GM21381 (cell line): ENCODE data around the gene FGFR3.
"Not testable (repeated sequence)": the region's sequence is repeated elsewhere in the genome, so short reads cannot be mapped to it uniquely, and the experiment has no call there.

ENCODE experiments used
- ATAC-seq: cut with Tn5 transposase; IDR thresholded peaks from one replicate; pipeline ENCODE4 v1.9.1; 2021; ENCODE audit warnings: mild to moderate bottlenecking, moderate library complexity; ENCODE audit not compliant: unreplicated experiment

Gene FGFR3

GRCh38 chr4:1815096-1815996, 22.3 kb downstream of the FGFR3 start:
- no peak for ATAC-seq

GRCh38 chr4:1815997-1816860, 23.1 kb downstream of the FGFR3 start:
- no peak for ATAC-seq

- ATAC-seq: no peak
Observed at GRCh38 chr4:1819284-1819683, 26.2 kb downstream of the FGFR3 start.

DNA sequence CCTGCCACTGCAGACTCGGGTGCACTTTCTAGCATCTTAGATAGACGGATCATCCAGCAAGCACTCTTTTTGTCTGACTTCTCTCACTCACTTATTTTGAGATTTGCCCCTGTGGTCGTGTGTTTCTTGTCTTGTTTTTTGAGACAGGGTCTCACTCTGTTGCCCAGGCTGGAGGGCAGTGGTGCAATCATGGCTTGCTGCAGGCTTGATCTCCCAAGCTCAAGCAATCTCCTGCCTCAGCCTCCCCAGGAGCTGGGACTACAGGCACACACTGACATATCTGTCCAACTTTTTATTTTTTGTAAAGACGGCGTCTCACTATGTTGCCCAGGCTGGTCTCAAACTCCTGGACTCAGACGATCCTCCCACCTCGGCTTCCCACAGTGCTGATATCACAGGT, 26.7 kb downstream of the FGFR3 start:
- ATAC-seq: no peak

- no peak for ATAC-seq
Observed at GRCh38 chr4:1821679-1822567, 28.8 kb downstream of the FGFR3 start.

GRCh38 chr4:1822568-1823544, 29.8 kb downstream of the FGFR3 start:
- ATAC-seq: no peak

DNA sequence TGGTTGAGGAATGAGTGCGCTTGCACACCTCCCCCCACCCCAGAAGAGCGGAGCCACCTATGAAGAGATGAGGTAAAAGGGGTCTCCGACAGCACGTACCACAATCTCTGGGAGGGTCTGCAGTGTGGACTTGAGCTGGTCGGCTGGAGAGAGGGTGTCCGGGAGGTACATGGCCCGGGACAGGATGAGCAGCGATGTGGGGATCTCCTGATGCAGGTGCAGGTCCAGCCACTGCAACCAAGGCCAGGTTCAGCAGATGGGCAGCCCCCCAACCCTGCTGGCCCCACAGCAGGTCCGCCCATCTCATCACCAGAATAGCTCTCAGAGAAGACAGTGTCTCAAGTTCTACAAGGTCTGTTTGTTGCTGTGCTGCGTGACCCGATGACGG, 30.4 kb downstream of the FGFR3 start:
- no peak for ATAC-seq

GRCh38 chr4:1824746-1825145, 31.7 kb downstream of the FGFR3 start:
- no peak for ATAC-seq

- ATAC-seq: no peak
Observed at GRCh38 chr4:1825326-1825725, 32.2 kb downstream of the FGFR3 start.

GRCh38 chr4:1826531-1827350, 33.6 kb downstream of the FGFR3 start:
- no peak for ATAC-seq

DNA sequence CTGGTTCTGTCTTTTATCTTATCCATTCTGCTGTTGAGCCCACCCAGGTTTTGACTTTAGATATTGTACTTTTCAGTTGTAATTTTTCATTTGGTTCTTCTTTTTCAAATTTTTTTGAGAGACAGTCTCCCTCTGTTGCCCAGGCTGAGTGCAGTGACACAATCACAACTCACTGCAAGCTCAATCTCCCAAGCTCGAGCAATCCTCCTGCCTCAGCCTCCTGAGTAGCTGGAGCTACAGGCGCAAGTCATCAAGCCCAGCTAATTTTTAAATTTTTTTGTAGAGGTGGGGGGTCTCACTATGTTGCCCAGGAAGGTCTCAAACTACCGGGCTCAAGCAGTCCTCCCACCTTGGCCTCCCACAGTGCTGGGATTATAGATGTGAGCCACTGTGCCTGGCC, 37.1 kb downstream of the FGFR3 start:
- ATAC-seq: no peak

DNA sequence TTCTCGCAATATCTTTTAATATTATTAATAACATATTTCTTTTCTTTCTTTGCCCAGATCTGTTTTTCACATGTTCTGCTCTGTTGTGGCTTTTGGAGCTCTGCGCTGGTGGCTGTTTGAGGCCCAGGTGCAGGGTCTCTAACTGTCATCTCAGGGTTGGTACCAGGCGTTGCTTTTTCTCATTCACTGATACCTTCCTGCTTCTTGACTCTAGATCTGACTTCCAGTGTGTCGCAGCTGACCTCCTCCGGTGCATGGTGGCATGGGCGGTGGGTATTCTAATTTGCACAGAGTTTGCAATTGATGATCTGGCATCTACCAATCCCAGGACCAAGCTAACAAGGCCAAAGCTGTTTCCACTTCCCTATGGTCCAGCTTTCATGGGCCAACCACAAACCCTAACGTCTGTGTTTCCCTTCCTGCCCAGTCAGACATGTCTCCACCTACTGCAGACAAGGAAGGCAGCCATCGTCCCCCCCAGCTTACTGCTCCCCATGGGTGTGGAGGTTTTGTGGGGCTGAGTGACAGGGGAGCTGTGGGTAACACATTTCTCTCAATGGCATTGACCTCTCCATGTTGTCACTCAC, 37.6 kb downstream of the FGFR3 start:
- no peak for ATAC-seq

DNA sequence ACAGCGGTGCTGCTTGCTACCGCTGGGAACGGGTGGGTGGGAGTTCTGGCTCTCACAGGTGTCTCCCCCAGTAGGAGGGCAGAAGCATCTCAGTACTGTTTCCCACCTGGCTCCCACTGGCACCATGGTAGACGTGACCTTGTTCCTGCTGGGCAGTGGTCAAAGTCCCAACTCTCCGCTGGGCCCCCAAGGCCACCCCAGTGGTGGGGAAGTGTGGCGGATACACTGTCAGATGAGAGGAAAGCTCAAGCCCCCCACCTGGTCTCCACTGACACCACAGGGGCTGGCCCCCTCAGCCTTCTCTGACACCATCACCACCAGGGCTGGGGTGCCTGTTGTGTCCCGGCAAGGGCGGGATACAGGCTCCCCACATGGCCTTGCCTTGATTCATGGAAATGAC, 38.2 kb downstream of the FGFR3 start:
- ATAC-seq: no peak

GRCh38 chr4:1832690-1833089, 39.6 kb downstream of the FGFR3 start:
- no peak for ATAC-seq

- ATAC-seq: no peak
Observed at GRCh38 chr4:1833307-1834046, 40.4 kb downstream of the FGFR3 start.

DNA sequence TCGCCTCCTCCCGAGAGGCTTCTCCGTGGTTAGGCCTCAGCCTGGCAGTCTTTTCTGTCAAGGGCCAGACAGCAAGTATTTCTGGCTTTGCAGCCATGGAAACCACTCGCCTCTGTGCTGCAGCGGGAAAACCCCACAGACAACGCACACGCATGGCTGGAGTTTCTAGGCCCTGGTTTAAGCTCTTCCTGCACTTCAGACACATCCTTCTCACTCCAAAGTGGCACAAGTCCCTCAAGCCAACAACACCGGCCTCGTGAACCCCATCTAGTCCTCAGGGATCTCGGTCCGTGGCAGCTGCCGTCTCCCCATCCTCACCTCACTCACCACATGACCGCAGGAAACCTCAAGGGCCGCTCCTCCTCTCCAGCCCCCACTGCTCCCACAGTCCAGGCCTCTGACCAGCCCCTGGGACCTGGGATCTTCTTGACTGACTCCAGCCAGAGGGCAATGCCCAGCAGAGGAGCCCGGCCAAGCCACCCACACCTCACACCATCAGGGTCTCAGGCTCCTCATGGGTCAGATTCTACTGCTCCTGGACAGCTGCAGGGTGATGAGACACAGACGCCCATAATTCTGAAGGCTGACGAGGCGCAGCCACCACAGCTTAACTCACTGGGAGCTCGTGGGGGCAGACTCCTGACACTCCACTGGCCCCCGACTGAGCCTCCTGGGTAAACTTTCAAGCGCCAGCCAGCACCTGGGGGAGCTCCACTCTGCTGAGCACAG, 41.1 kb downstream of the FGFR3 start:
- ATAC-seq: no peak

- not testable (repeated sequence) for ATAC-seq
Observed at GRCh38 chr4:1835836-1836235, 42.7 kb downstream of the FGFR3 start.
